ENCODE measurements around the gene RPS10.

DNA sequence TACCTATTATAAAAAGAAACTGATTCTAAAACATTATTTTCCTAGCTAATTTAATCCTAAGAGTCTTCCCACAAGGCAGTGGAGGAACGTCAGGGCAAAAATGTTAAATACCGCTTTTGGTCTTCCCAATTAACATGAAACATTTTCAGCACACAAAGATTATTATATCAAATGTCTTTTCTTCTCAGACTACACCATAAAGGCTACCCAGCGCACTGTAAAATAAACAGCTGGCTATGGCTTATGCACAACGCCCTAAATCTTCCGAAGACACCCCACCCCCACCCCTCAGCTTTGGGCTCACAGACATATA lies 34.4 kb downstream of the RPS10 start:
- TF ChIP-seq POLR2A (IDR thresholded peaks at IDR 0.05; ENCODE audit: low read length) (no peak), GATA1 (IDR thresholded peaks at IDR 0.05; ENCODE audit: low read depth, low read length) (no peak)

All from erythroblast (primary cell).